Measurements from ENCODE around the gene ROBO1. TPM values are rescaled to one million over a fixed set of nuclear protein-coding genes. Genes with fewer than 3 reads are reported as not detected.
A peak's percentile ranks its signal among the peaks of the same experiment; 100 is the strongest.

The ROBO1 gene
- total and polyA plus RNA-seq, 2 donors (not counting 3 experiments of a cell fraction or from before 2014, with no cell fraction given): 5.9 to 14.2 TPM

DNA sequence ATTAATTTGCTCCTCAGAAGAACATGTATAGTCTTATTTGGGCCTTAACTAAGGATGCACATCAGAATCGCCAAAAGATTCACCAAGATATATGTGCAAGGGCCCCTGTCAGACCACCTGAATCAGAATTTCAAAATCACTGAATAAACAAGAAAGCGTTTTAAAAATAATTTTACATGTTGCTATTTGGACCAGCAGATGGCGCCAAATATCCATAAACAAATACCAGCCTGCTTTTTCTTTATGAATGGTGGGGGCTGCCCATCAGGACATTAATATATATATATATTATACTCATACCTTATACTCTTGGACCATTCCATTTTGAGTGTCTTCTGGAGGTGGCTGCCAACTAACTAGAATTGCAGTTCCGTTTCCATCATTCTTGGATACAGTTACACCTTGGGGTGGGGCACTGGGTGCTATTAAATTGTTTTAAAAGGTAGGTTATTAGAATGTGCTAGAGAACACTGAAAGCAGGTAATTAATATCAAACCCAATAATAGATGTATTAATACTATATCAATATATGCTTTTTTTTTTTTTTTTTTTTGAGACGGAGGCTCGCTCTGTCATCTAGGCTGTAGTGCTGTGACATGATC, 1108.3 kb downstream of the ROBO1 start:
- TF ChIP-seq POLR2A (IDR thresholded peaks at IDR 0.05; ENCODE audit: low read depth, low read length): no peak
- TF ChIP-seq, protein P1, sequence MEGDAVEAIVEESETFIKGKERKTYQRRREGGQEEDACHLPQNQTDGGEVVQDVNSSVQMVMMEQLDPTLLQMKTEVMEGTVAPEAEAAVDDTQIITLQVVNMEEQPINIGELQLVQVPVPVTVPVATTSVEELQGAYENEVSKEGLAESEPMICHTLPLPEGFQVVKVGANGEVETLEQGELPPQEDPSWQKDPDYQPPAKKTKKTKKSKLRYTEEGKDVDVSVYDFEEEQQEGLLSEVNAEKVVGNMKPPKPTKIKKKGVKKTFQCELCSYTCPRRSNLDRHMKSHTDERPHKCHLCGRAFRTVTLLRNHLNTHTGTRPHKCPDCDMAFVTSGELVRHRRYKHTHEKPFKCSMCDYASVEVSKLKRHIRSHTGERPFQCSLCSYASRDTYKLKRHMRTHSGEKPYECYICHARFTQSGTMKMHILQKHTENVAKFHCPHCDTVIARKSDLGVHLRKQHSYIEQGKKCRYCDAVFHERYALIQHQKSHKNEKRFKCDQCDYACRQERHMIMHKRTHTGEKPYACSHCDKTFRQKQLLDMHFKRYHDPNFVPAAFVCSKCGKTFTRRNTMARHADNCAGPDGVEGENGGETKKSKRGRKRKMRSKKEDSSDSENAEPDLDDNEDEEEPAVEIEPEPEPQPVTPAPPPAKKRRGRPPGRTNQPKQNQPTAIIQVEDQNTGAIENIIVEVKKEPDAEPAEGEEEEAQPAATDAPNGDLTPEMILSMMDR (IDR thresholded peaks at IDR 0.05; ENCODE audit: extremely low read depth in 1 of 2, insufficient read depth in 1 of 2, low read depth in 1 of 2, low read length in 2 of 2): peak; percentile 20 to 29
- POLR2A ChIA-PET: no interaction called here
- Histone ChIP-seq H3K36me3 (ENCODE audit: control insufficient read depth in 2 of 2, extremely low read depth in 1 of 2, insufficient read depth in 2 of 2, low read length in 2 of 2) (no peaks in the 10 kb centered on the region), H3K4me2 (ENCODE audit: insufficient read depth, low read length) (no peak overlapping the region), H2AFZ (ENCODE audit: low read depth, low read length) (no peak overlapping the region), H3K9me3 (replicated peaks; ENCODE audit: control insufficient read depth, insufficient read depth, low read length) (no peaks in the 10 kb centered on the region), H3K9me1 (replicated peaks; ENCODE audit: control insufficient read depth, extremely low read depth, insufficient read depth, low read length) (no peaks in the 10 kb centered on the region), H3K9ac (replicated peaks; ENCODE audit: extremely low read depth, insufficient read depth, low read length) (no peak overlapping the region), H3K27ac (ENCODE audit: insufficient read depth, low read depth, low read length) (no peak overlapping the region), H3K4me3 (replicated peaks in 1 of 3; ENCODE audit: insufficient read depth in 1 of 3, low read depth in 1 of 3, low read length in 3 of 3) (no peak overlapping the region), H3K79me2 (ENCODE audit: control insufficient read depth, insufficient read depth, low read length) (no peaks in the 10 kb centered on the region), H3K27me3 (ENCODE audit: control insufficient read depth in 2 of 2, insufficient read depth in 2 of 2, low read length in 2 of 2) (no peaks in the 10 kb centered on the region), H3K4me1 (ENCODE audit: control insufficient read depth, extremely low read depth, insufficient read depth, low read length) (no peaks in the 10 kb centered on the region), H4K20me1 (replicated peaks; ENCODE audit: control insufficient read depth, extremely low read depth, insufficient read depth, low read length) (no peaks in the 10 kb centered on the region)
- no peak for FAIRE-seq
- dilution Hi-C loops (cut with MboI; ENCODE audit: extremely low pct_ligation_motif_present, low sequenced_read_pairs): no loop called here
- CTCF ChIA-PET: interaction anchor here (1.8 to 4.9 kb wide), 6 partner anchors 319 to 703 kb away, joined by 12 to 62 read pairs (median 32); no protein-coding TSS in a partner anchor
- no TSS peak for BruUV-seq (replicated peaks)
- peak; percentile 52 for DNase-seq (ENCODE audit: low read depth, low spot score)
- intact Hi-C loops (cut with micrococcal nuclease): loop anchor here (1.0 kb wide), 5 partner anchors 319 to 702 kb away; no protein-coding TSS in a partner anchor

DNA sequence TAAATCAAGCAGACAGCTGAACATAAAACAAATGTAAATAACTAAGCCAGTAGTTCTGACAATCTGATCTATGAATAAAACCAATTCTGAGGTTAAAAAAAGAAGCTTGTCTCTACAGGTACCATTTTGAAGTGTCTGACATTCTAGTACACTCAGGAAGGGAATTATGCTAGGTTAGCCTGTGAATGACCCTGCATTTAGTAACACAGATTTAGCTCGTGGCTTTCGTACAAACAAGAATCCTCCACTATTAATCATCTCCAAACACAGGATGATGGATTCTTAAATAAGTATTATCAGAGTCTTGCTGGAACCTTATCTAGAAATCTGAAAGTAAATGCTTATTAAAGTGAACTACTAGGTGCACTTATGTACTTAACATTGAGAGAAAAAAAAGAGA, 1120.1 kb downstream of the ROBO1 start:
- Histone ChIP-seq H3K79me2 (ENCODE audit: control insufficient read depth, insufficient read depth, low read length) (no peaks in the 10 kb centered on the region), H4K20me1 (replicated peaks; ENCODE audit: control insufficient read depth, extremely low read depth, insufficient read depth, low read length) (no peaks in the 10 kb centered on the region), H3K27me3 (ENCODE audit: control insufficient read depth in 2 of 2, insufficient read depth in 2 of 2, low read length in 2 of 2) (no peaks in the 10 kb centered on the region), H3K4me2 (ENCODE audit: insufficient read depth, low read length) (no peak overlapping the region), H3K4me3 (replicated peaks in 1 of 3; ENCODE audit: insufficient read depth in 1 of 3, low read depth in 1 of 3, low read length in 3 of 3) (no peak overlapping the region), H3K4me1 (ENCODE audit: control insufficient read depth, extremely low read depth, insufficient read depth, low read length) (peaks cover 16% of the 10 kb centered on the region), H2AFZ (ENCODE audit: low read depth, low read length) (no peak overlapping the region), H3K9ac (replicated peaks; ENCODE audit: extremely low read depth, insufficient read depth, low read length) (no peak overlapping the region), H3K9me3 (replicated peaks; ENCODE audit: control insufficient read depth, insufficient read depth, low read length) (no peaks in the 10 kb centered on the region), H3K27ac (ENCODE audit: insufficient read depth, low read depth, low read length) (no peak overlapping the region), H3K36me3 (ENCODE audit: control insufficient read depth in 2 of 2, extremely low read depth in 1 of 2, insufficient read depth in 2 of 2, low read length in 2 of 2) (no peaks in the 10 kb centered on the region), H3K9me1 (replicated peaks; ENCODE audit: control insufficient read depth, extremely low read depth, insufficient read depth, low read length) (no peaks in the 10 kb centered on the region)
- FAIRE-seq (no peak), DNase-seq (ENCODE audit: low read depth, low spot score) (no peak)
- BruUV-seq (replicated peaks): no TSS peak
- CTCF ChIA-PET: interaction anchor here (1.0 to 7.1 kb wide), 5 partner anchors 13 to 1610 kb away, joined by 3 to 132 read pairs (median 17); partner anchors contain the start of gene ROBO2
- POLR2A ChIA-PET: interaction anchor here (0.7 kb wide), 1 partner anchor 1953 kb away, joined by 4 read pairs; no protein-coding TSS in a partner anchor
- dilution Hi-C loops (cut with MboI; ENCODE audit: extremely low pct_ligation_motif_present, low sequenced_read_pairs): no loop called here
- intact Hi-C loops (cut with micrococcal nuclease): loop anchor here (5.0 kb wide), 3 partner anchors 370 to 1390 kb away; no protein-coding TSS in a partner anchor
- TF ChIP-seq GATA2 (IDR thresholded peaks at IDR 0.05; ENCODE audit: insufficient read depth, insufficient read length, low read depth, low read length) (no peak), POLR2A (IDR thresholded peaks at IDR 0.05; ENCODE audit: low read depth, low read length) (no peak), EZH2 (IDR thresholded peaks at IDR 0.05; ENCODE audit: borderline replicate concordance, low read depth, low read length, severe bottlenecking) (no peak), JUN (IDR thresholded peaks at IDR 0.05; ENCODE audit: borderline replicate concordance, insufficient read depth, insufficient read length, low read depth) (no peak), FOS (IDR thresholded peaks at IDR 0.05; ENCODE audit: borderline replicate concordance, insufficient read depth, low read length) (no peak), POLR2AphosphoS5 (IDR thresholded peaks at IDR 0.05; ENCODE audit: insufficient read depth, low read depth, low read length) (no peak), MYC (IDR thresholded peaks at IDR 0.05; ENCODE audit: low read depth, low read length) (no peak)
- TF ChIP-seq, protein P1 (IDR thresholded peaks at IDR 0.05; ENCODE audit: extremely low read depth in 1 of 2, insufficient read depth in 1 of 2, low read depth in 1 of 2, low read length in 2 of 2): no peak
- TF ChIP-seq, protein P2, sequence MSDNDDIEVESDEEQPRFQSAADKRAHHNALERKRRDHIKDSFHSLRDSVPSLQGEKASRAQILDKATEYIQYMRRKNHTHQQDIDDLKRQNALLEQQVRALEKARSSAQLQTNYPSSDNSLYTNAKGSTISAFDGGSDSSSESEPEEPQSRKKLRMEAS (IDR thresholded peaks at IDR 0.05; ENCODE audit: insufficient read depth, insufficient read length): no peak

Measured in endothelial cell of umbilical vein (primary cell).